ENCODE data around the gene KRT9.
"Not testable (repeated sequence)": the region's sequence is repeated elsewhere in the genome, so short reads cannot be mapped to it uniquely, and the experiment has no call there.

The KRT9 gene

DNA sequence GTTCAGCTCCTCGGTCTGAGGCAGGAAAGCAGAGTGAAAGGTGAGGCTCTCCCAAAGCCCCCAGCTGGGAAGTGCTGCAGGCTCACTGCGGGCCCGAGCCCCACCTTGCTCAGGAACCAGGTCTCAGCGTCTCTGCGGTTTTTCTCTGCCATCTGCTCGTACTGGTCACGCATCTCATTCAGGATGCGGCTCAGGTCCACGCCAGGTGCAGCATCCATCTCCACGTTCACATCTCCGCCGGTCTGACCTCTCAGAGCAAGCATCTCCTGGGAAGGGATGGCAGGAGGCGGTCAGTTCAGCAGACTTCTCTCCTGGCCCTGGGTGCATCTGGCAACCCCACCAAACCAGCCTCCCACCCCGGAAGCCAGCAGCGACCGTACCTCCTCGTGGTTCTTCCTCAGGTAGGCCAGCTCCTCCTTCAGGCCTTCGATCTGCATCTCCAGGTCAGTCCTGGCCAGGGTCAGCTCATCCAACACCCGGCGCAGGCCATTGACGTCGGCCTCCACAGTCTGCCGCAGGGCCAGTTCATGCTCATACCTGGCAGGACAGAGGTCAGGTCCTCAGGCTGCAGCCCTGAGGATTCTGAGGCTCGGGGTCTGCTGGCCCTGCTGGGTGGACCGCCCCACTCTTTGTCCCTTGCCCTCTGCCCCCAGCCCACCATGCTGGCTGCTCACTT lies 39.2 kb upstream of the KRT9 start:
- no peak for DNase-seq (ENCODE audit: low read depth)
- H3K4me3 ChIP-seq (ENCODE audit: low read length): no peak overlapping the region
- TF ChIP-seq, protein P1, sequence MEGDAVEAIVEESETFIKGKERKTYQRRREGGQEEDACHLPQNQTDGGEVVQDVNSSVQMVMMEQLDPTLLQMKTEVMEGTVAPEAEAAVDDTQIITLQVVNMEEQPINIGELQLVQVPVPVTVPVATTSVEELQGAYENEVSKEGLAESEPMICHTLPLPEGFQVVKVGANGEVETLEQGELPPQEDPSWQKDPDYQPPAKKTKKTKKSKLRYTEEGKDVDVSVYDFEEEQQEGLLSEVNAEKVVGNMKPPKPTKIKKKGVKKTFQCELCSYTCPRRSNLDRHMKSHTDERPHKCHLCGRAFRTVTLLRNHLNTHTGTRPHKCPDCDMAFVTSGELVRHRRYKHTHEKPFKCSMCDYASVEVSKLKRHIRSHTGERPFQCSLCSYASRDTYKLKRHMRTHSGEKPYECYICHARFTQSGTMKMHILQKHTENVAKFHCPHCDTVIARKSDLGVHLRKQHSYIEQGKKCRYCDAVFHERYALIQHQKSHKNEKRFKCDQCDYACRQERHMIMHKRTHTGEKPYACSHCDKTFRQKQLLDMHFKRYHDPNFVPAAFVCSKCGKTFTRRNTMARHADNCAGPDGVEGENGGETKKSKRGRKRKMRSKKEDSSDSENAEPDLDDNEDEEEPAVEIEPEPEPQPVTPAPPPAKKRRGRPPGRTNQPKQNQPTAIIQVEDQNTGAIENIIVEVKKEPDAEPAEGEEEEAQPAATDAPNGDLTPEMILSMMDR (conservative IDR thresholded peaks at IDR 0.05; ENCODE audit: low read depth, low read length): no peak

DNA sequence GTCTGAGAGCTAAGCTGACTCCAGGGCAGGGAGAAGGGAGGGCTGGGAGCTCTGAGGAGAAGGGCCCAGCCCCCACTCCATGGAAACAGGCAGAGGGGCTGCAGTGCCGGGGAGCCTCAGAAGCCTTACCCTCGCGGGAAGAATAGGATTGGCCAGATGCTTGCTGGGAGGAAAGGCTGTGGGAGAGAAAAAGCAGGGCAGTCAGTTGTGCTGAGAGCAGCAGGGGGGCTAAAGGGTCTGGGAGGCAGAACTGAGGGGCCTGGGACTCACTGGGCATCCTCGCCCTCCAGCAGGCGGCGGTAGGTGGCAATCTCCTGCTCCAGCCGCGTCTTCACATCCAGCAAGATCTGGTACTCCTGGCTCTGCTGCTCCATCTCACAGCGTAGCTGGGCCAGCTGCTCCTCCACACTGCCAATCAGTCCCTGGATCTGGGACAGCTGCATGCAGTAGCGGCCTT lies 38.2 kb upstream of the KRT9 start:
- DNase-seq (ENCODE audit: low read depth); H3K4me3 ChIP-seq (ENCODE audit: low read length): not testable (repeated sequence)
- TF ChIP-seq, protein P1 (conservative IDR thresholded peaks at IDR 0.05; ENCODE audit: low read depth, low read length): peak; percentile 56

DNA sequence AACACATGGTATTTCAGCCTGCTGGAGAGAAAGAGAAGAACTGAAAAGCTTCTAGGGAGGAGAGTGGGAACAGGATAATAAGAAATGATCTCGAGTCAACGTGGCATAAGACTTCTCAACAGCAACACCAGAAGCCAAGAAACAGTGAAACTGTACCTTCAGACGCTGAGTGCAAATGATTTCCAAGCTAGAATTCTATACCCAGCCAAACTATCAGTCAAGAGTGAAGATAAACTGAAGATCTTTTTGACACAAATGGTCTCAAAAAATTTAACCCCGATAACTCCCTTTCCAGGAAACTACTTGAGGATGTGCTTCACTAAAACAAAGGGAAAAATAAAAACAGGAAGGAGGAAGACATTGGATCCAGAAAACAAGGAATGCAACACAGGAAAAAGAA lies 35.1 kb upstream of the KRT9 start:
- not testable (repeated sequence) for H3K4me3 ChIP-seq (ENCODE audit: low read length); DNase-seq (ENCODE audit: low read depth)

DNA sequence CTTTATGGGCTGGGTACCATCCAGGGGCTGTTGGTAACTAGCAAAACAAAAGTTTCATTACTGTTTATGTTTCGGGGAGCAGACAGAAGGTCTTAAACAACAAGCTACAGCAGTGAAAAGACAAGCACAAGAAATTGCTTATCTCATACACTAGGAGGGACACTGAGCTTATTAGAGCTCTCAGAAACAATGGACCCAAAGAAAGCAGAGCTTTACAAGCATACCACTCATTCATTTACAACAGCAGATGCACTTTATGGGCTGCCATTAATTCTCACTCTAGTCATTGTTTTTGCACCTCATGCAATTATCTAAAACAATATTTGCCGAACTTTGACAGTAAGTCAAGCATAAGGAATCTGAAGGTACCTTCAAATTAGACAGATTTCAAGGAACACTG lies 30.7 kb upstream of the KRT9 start:
- no peak overlapping the region for H3K4me3 ChIP-seq (ENCODE audit: low read length)
- DNase-seq (ENCODE audit: low read depth): no peak
- TF ChIP-seq, protein P1 (conservative IDR thresholded peaks at IDR 0.05; ENCODE audit: low read depth, low read length): peak; percentile 8

DNA sequence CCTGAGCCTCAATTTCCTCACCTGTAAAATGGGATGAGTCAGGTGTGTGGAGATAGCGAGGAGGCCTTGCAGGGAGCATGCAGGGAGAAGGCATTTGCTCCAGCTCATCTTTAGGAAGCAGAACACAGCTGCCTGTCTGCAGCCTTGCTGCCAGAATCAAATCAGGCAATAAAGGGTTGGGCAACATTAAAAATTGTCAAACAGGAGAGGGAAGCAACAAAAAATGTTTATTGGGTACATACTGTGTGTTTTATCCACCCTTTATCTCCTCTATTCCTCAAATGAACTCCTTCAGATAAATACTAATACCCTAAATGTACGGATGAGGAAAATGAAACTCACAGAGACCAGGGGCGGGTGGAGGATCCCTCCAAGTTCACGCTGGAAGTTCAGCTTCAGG lies 28.5 kb upstream of the KRT9 start:
- no peak overlapping the region for H3K4me3 ChIP-seq (ENCODE audit: low read length)
- no peak for DNase-seq (ENCODE audit: low read depth)
- TF ChIP-seq, protein P1 (conservative IDR thresholded peaks at IDR 0.05; ENCODE audit: low read depth, low read length): no peak

DNA sequence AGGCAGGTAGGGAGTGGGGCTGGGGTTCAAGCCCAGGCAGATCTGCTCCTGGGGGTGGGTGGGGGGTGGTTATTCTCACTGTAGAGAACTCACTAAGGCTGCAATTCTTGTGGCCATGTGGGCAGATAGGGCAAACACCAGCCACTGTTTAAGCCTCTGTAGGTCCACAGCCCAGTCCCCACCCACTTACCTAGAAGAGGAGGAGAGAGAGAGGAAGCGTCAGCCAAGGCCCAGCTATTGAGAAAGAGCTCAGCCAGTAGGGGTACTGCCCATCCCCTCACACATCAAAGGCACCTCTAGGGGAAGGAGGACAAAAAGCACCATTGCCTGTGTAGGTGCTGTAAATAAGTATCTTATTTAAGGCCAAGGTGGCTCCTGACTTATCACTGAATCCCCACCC lies 27.8 kb upstream of the KRT9 start:
- H3K4me3 ChIP-seq (ENCODE audit: low read length): no peak overlapping the region
- DNase-seq (ENCODE audit: low read depth): no peak
- TF ChIP-seq, protein P1 (conservative IDR thresholded peaks at IDR 0.05; ENCODE audit: low read depth, low read length): no peak

DNA sequence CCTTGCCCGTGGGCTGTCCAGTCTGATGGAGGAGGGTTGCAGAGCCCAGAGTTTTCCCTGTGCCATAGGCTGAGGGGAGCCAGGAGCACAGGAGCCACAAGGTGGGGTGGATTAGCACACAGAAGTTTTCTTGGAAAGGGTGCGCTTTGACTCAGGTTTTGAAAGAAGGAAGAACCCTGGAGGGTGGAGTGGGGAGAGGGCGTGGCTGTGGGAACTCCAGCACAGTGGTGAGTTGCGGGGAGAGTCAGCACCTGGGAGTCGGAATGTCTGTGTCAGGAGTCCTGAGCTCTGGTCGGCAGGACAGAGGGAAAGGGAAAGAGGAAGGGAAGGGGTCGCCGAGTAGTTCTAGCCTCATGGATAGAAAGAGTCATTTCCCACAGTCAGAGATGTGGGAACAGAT lies 23.7 kb upstream of the KRT9 start:
- no peak for DNase-seq (ENCODE audit: low read depth)
- TF ChIP-seq, protein P1 (conservative IDR thresholded peaks at IDR 0.05; ENCODE audit: low read depth, low read length): no peak
- no peak overlapping the region for H3K4me3 ChIP-seq (ENCODE audit: low read length)

Data from retinal pigment epithelial cell (primary cell).